ENCODE data around the gene ADAM12. TPM values are rescaled to one million over a fixed set of nuclear protein-coding genes. Genes with fewer than 3 reads are reported as not detected.

ADAM12 gene
- polyA plus RNA-seq, 3 donors: 0.05 TPM; not detected in 2

DNA sequence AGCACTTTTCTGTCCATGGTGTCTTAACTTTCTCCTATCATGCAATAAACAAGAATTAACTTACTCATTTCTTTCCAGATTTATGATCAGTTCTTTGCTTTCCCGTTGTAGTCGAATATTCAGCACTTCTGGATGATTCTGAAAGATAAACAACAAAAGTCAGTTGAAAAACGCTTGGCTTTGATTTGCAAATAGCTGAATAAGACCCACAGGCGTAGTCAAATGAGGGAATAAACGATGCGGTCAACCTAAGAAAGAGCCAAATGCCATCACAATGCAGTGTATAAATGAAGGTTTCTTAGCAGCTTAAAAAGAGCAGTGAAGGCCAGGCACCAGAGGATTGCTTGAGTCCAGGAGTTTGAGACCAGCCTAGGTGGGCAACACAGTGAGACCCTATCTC lies 109.4 kb downstream of the ADAM12 start:
- Histone ChIP-seq H3K4me2 (replicated peaks; ENCODE audit: extremely low read depth, low read length, poor library complexity, severe bottlenecking) (no peak overlapping the region), H3K36me3 (replicated peaks in 1 of 2; ENCODE audit: control insufficient read depth in 1 of 2, insufficient read depth in 2 of 2, low read length in 2 of 2) (no peaks in the 10 kb centered on the region), H3K9ac (ENCODE audit: insufficient read depth, low read length, poor library complexity, severe bottlenecking) (no peak overlapping the region), H3K27me3 (ENCODE audit: control insufficient read depth in 2 of 2, insufficient read depth in 2 of 2, low read length in 2 of 2) (no peaks in the 10 kb centered on the region), H3K79me2 (ENCODE audit: insufficient read depth, low read length) (no peaks in the 10 kb centered on the region), H2AFZ (ENCODE audit: insufficient read depth, low read depth, low read length, poor library complexity, severe bottlenecking) (no peak overlapping the region), H3K4me3 (replicated peaks in 1 of 3; ENCODE audit: low read depth in 2 of 3, low read length in 3 of 3) (no peak overlapping the region), H4K20me1 (ENCODE audit: insufficient read depth, low read length) (no peaks in the 10 kb centered on the region), H3K9me3 (replicated peaks in 1 of 2; ENCODE audit: control insufficient read depth in 1 of 2, insufficient read depth in 1 of 2, low read length in 2 of 2) (no peaks in the 10 kb centered on the region), H3K4me1 (ENCODE audit: control insufficient read depth in 1 of 2, insufficient read depth in 2 of 2, low read length in 2 of 2) (no peaks in the 10 kb centered on the region), H3K27ac (ENCODE audit: low read depth in 1 of 2, low read length in 2 of 2) (no peak overlapping the region)
- intact Hi-C loops (cut with micrococcal nuclease): no loop called here
- TF ChIP-seq, protein P1, sequence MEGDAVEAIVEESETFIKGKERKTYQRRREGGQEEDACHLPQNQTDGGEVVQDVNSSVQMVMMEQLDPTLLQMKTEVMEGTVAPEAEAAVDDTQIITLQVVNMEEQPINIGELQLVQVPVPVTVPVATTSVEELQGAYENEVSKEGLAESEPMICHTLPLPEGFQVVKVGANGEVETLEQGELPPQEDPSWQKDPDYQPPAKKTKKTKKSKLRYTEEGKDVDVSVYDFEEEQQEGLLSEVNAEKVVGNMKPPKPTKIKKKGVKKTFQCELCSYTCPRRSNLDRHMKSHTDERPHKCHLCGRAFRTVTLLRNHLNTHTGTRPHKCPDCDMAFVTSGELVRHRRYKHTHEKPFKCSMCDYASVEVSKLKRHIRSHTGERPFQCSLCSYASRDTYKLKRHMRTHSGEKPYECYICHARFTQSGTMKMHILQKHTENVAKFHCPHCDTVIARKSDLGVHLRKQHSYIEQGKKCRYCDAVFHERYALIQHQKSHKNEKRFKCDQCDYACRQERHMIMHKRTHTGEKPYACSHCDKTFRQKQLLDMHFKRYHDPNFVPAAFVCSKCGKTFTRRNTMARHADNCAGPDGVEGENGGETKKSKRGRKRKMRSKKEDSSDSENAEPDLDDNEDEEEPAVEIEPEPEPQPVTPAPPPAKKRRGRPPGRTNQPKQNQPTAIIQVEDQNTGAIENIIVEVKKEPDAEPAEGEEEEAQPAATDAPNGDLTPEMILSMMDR (IDR thresholded peaks at IDR 0.05): no peak
- H3K27me3 Mint-ChIP-seq (ENCODE audit: low read depth in 3 of 3): peaks cover 2 to 3% (median 2%) of the 10 kb centered on the region in 3 donors
- 90% methylated on average over 6 of the region's 6 CpGs for WGBS (ENCODE audit: insufficient coverage)
- no peaks in the 10 kb centered on the region for H3K36me3 Mint-ChIP-seq
- H3K27ac Mint-ChIP-seq: no peak overlapping the region
- no peaks in the 10 kb centered on the region for H3K4me1 Mint-ChIP-seq
- no peak overlapping the region for H3K4me3 Mint-ChIP-seq
- no peak for DNase-seq
- peaks cover 0 to 3% (median 0%) of the 10 kb centered on the region in 7 donors for H3K9me3 Mint-ChIP-seq

DNA sequence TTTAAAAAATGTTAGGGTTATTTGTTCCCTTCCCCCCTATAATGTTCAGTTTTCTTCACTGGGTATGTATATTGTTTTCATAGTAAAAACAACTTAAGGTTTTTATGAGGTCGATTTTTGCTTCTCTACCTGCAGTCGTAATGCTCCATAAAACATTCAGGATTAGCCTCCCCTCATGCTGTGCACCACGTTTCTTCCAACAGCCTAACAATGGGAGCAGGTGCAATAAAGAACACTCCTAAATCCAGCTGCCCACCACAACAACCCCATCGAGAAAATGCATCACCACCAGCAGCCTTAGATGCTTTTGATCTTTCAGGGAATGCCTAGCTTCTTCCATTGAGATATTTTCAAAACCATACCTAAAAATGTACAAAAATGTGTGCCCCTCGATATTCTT lies 111.1 kb downstream of the ADAM12 start:
- H3K36me3 Mint-ChIP-seq: no peaks in the 10 kb centered on the region
- H3K27me3 Mint-ChIP-seq (ENCODE audit: low read depth in 3 of 3): peaks cover 2 to 3% (median 2%) of the 10 kb centered on the region in 3 donors
- TF ChIP-seq, protein P1 (IDR thresholded peaks at IDR 0.05): no peak
- no peaks in the 10 kb centered on the region for H3K4me1 Mint-ChIP-seq
- 69% methylated on average over 3 of the region's 5 CpGs for WGBS (ENCODE audit: insufficient coverage)
- no peak overlapping the region for H3K4me3 Mint-ChIP-seq
- Histone ChIP-seq H3K9me3 (replicated peaks in 1 of 2; ENCODE audit: control insufficient read depth in 1 of 2, insufficient read depth in 1 of 2, low read length in 2 of 2) (peaks cover 0 to 2% of the 10 kb centered on the region in 2 donors), H3K4me2 (replicated peaks; ENCODE audit: extremely low read depth, low read length, poor library complexity, severe bottlenecking) (no peak overlapping the region), H3K27ac (ENCODE audit: low read depth in 1 of 2, low read length in 2 of 2) (no peak overlapping the region), H2AFZ (ENCODE audit: insufficient read depth, low read depth, low read length, poor library complexity, severe bottlenecking) (no peak overlapping the region), H3K9ac (ENCODE audit: insufficient read depth, low read length, poor library complexity, severe bottlenecking) (no peak overlapping the region), H3K79me2 (ENCODE audit: insufficient read depth, low read length) (no peaks in the 10 kb centered on the region), H3K36me3 (replicated peaks in 1 of 2; ENCODE audit: control insufficient read depth in 1 of 2, insufficient read depth in 2 of 2, low read length in 2 of 2) (no peaks in the 10 kb centered on the region), H4K20me1 (ENCODE audit: insufficient read depth, low read length) (no peaks in the 10 kb centered on the region), H3K4me3 (replicated peaks in 1 of 3; ENCODE audit: low read depth in 2 of 3, low read length in 3 of 3) (no peak overlapping the region), H3K27me3 (ENCODE audit: control insufficient read depth in 2 of 2, insufficient read depth in 2 of 2, low read length in 2 of 2) (no peaks in the 10 kb centered on the region), H3K4me1 (ENCODE audit: control insufficient read depth in 1 of 2, insufficient read depth in 2 of 2, low read length in 2 of 2) (no peaks in the 10 kb centered on the region)
- intact Hi-C loops (cut with micrococcal nuclease): no loop called here
- DNase-seq: no peak
- no peak overlapping the region for H3K27ac Mint-ChIP-seq
- peaks cover 0 to 3% (median 0%) of the 10 kb centered on the region in 7 donors for H3K9me3 Mint-ChIP-seq
